CD4-positive, alpha-beta T cell (primary cell): ENCODE data around the gene GOLGA7B. TPM values are rescaled to one million over a fixed set of nuclear protein-coding genes. Genes with fewer than 3 reads are reported as not detected.

Experiments
- ATAC-seq: fragments of 200-7000 bp; cut with Tn5 transposase; one replicate; pipeline ENCODE4 v1.10.0; 2022; ENCODE audit warnings: mild to moderate bottlenecking; ENCODE audit not compliant: poor library complexity
- CTCF ChIA-PET: fragments of 350-600 bp; sonication (Branson Sonifier 250); formaldehyde crosslinking; loops from one replicate; lab custom pipeline; 2021; ENCODE audit warnings: antibody characterized with exemption, inconsistent platforms; lab: Charles Lee
- POLR2A ChIA-PET: fragments of 350-600 bp; sonication (Branson Sonifier 250); formaldehyde crosslinking; loops from one replicate; lab custom pipeline; 2021; ENCODE audit warnings: antibody characterized with exemption, inconsistent platforms; lab: Charles Lee
- DNase-seq, 14 experiments: peaks; one replicate each; pipeline ENCODE4 v3.0.0-alpha.2; 2013 to 2020; ENCODE audit warnings: mixed read lengths in 2 of 14
- H3K27ac ChIP-seq, 2 donors: one replicate each; pipeline versions ENCODE4 v1.5.1 to v1.7.0; 2013; ENCODE audit warnings: low read length in 2 of 2, low read depth in 1 of 2, mild to moderate bottlenecking in 1 of 2
- H3K27me3 ChIP-seq, 2 experiments: 1 replicate in 1 of 2; 2 replicates in 1 of 2; pipeline versions ENCODE4 v1.6.1 to v1.7.0; 2013; ENCODE audit warnings: low read length in 2 of 2, control low read depth in 1 of 2, mild to moderate bottlenecking in 1 of 2, moderate library complexity in 1 of 2; ENCODE audit not compliant: insufficient read depth in 2 of 2, control insufficient read depth in 1 of 2
- H3K36me3 ChIP-seq: one replicate; pipeline ENCODE4 v1.6.1; 2013; ENCODE audit warnings: low read length, control low read depth; ENCODE audit not compliant: insufficient read depth
- H3K4me1 ChIP-seq: one replicate; pipeline ENCODE4 v1.6.1; 2013; ENCODE audit warnings: low read length, control low read depth; ENCODE audit not compliant: insufficient read depth
- H3K4me3 ChIP-seq: one replicate; pipeline ENCODE4 v1.5.1; 2013; ENCODE audit warnings: mild to moderate bottlenecking, low read length, moderate library complexity
- H3K9me3 ChIP-seq, 2 experiments: 1 replicate in 1 of 2; 2 replicates in 1 of 2; pipeline versions ENCODE4 v1.6.1 to v1.7.0; 2013; ENCODE audit warnings: low read length in 2 of 2, mild to moderate bottlenecking in 2 of 2, control low read depth in 1 of 2, moderate library complexity in 1 of 2; ENCODE audit not compliant: control insufficient read depth in 1 of 2, insufficient read depth in 1 of 2
- H3K27ac Mint-ChIP-seq: one replicate; pipeline ENCODE4 v1.8.0; 2020; ENCODE audit warnings: mixed read lengths
- H3K27me3 Mint-ChIP-seq: one replicate; pipeline ENCODE4 v1.8.0; 2021; ENCODE audit warnings: mixed read lengths
- H3K36me3 Mint-ChIP-seq: one replicate; pipeline ENCODE4 v1.8.0; 2021; ENCODE audit warnings: low read depth, mixed read lengths
- H3K4me1 Mint-ChIP-seq: one replicate; pipeline ENCODE4 v1.8.0; 2021; ENCODE audit warnings: low read depth, mixed read lengths
- H3K4me3 Mint-ChIP-seq: one replicate; pipeline ENCODE4 v1.8.0; 2020; ENCODE audit warnings: mild to moderate bottlenecking, mixed read lengths
- H3K9me3 Mint-ChIP-seq: one replicate; pipeline ENCODE4 v1.8.0; 2020; ENCODE audit warnings: mixed read lengths
- CTCF ChIP-seq: fragments of 200-600 bp; IDR thresholded peaks from one replicate; pipeline ENCODE4 v1.8.0; 2022; ENCODE audit warnings: antibody characterized with exemption, mild to moderate bottlenecking
- intact Hi-C, 2 experiments: fragments of 100-400 bp; cut with DNase I in 1 of 2; cut with micrococcal nuclease in 1 of 2; formaldehyde crosslinking; loops; one replicate each; pipeline versions ENCODE4 v1.15.1 to v1.9.0; 2023 to 2025; cut with DNase I, micrococcal nuclease
- total RNA-seq, 174 experiments: library from RNA in 2 of 174; stranded (reverse) in 2 of 174; gene quantifications; one replicate each; pipeline ENCODE4 v1.2.3 and lab custom pipeline; 2021 to 2026

GOLGA7B gene
- total RNA-seq, 2 experiments from 2014 or later = 4.5 to 6.1 TPM

DNA sequence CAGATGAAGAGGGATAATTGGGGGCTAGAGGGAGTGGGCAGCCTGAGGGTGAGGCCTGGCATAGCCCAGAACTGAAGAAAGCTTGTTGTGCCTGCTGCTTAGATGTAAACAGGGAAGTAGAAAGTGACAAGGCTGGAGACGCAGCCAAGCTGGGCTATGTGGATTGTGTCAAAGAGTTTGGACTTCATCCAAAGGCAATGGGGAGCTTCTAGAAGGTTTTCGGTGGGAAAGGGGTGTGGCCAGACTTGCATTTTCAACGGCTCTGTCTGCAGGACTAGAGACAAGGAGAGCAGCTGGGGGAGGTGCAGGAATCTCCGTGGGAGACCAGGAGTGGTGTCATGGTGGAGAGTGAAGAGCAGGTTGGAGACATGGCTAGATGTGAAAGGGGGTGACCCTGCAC, 48.8 kb downstream of the GOLGA7B start:
- ATAC-seq = no peak

GRCh38 chr10:97901381-97901780, 51.7 kb downstream of the GOLGA7B start:
- Mint-ChIP-seq H3K27me3 (peaks cover 23% of the 10 kb centered on the region), H3K27ac (no peak overlapping the region), H3K4me3 (no peak overlapping the region), H3K36me3 (no peaks in the 10 kb centered on the region), H3K4me1 (no peaks in the 10 kb centered on the region), H3K9me3 (no peaks in the 10 kb centered on the region)
- Histone ChIP-seq H3K9me3 (no peaks in the 10 kb centered on the region), H3K4me3 (no peak overlapping the region), H3K4me1 (no peaks in the 10 kb centered on the region), H3K27me3 (peaks cover 0 to 5% of the 10 kb centered on the region in 2 experiments), H3K27ac (no peak overlapping the region), H3K36me3 (no peaks in the 10 kb centered on the region)
- intact Hi-C loops = no loop called here
- no peak for DNase-seq
- ChIA-PET CTCF (no interaction called here), POLR2A (no interaction called here)
- no peak for ATAC-seq
- no peak for TF ChIP-seq CTCF

More for the DNA sequence above, 48.8 kb downstream of the GOLGA7B start:
- Histone ChIP-seq H3K4me1 (no peaks in the 10 kb centered on the region), H3K4me3 (no peak overlapping the region), H3K27me3 (peaks cover 4 to 6% of the 10 kb centered on the region in 2 experiments), H3K9me3 (no peaks in the 10 kb centered on the region), H3K27ac (no peak overlapping the region), H3K36me3 (no peaks in the 10 kb centered on the region)
- Mint-ChIP-seq H3K36me3 (no peaks in the 10 kb centered on the region), H3K4me3 (no peak overlapping the region), H3K9me3 (no peaks in the 10 kb centered on the region), H3K27ac (no peak overlapping the region), H3K4me1 (no peaks in the 10 kb centered on the region), H3K27me3 (peaks cover 28% of the 10 kb centered on the region)
- ChIA-PET CTCF (no interaction called here), POLR2A (no interaction called here)
- TF ChIP-seq CTCF = no peak
- no peak for DNase-seq
- intact Hi-C loops = no loop called here

DNA sequence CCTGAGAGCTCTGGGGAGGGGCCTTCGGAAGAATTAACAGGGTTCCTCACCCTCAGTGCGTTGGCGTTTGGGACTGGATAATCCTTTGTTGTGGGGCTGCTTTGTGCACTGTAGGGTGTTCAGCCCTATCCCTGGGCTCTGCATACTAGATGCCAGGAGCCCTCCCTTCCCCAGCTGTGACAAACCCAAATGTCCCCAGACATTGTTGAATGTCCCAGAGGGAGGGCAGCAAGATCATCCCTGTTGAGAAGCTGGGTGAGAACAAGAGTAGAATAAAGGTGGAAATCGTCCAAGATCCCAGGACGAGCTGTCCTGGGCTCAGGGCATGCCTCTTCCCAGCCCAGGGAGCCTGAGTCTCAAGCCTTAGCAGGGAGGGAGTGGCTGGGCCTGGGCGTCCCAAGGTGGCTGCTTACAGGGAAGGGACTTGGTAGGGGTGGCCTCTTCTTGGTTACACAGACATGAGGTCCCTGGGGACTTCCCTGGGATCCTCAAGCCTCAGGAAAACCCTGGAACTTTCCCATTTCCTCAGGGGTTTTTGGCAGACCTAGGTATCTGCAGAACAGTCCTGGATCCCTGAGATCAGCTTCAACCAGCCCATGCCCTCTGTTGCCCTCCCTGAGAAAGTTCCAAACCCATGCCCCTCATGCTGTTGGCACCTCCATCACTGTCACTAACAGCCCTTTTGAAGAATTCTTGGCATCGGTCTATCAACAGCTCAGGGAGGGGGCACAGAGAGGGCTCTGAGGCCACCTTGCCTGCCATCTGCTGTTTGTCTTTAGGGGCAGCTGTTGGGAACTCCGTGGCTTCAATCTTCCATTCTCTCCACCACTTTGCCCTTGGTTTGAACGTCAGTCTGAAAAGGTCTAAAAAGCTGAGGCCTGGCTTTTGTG, 53.7 kb downstream of the GOLGA7B start:
- POLR2A ChIA-PET = no interaction called here
- intact Hi-C loops = no loop called here
- CTCF ChIA-PET = no interaction called here
- DNase-seq = no peak
- no peak overlapping the region for H3K4me3 ChIP-seq
- H3K9me3 ChIP-seq = no peaks in the 10 kb centered on the region
- peaks cover 0 to 3% of the 10 kb centered on the region in 2 experiments for H3K27me3 ChIP-seq
- H3K27ac ChIP-seq = no peak overlapping the region
- no peaks in the 10 kb centered on the region for H3K36me3 ChIP-seq
- Mint-ChIP-seq H3K27me3 (peaks cover 32% of the 10 kb centered on the region), H3K36me3 (no peaks in the 10 kb centered on the region), H3K4me1 (no peaks in the 10 kb centered on the region), H3K9me3 (no peaks in the 10 kb centered on the region), H3K4me3 (no peak overlapping the region), H3K27ac (no peak overlapping the region)
- ATAC-seq = no peak
- H3K4me1 ChIP-seq = no peaks in the 10 kb centered on the region
- no peak for TF ChIP-seq CTCF
